Measurements from ENCODE around the gene NDC1.
"Not testable (repeated sequence)": the region's sequence is repeated elsewhere in the genome, so short reads cannot be mapped to it uniquely, and the experiment has no call there.

Gene NDC1

GRCh38 chr1:53763461-53763860 is 74.6 kb downstream of the NDC1 start:
- no peak for DNase-seq (ENCODE audit: extremely low read depth, insufficient read length)
- TF ChIP-seq CTCF (IDR thresholded peaks at IDR 0.05; ENCODE audit: insufficient read depth, low read length, poor library complexity, severe bottlenecking), result no peak
- H3K27me3 ChIP-seq (replicated peaks; ENCODE audit: control insufficient read depth, insufficient read depth, low read length), result no peaks in the 10 kb centered on the region
- no peaks in the 10 kb centered on the region for H3K36me3 ChIP-seq (ENCODE audit: control insufficient read depth, insufficient read depth, low read length)
- no peak overlapping the region for H3K4me3 ChIP-seq (replicated peaks; ENCODE audit: low read depth, low read length)

GRCh38 chr1:53760497-53760896 is 77.6 kb downstream of the NDC1 start:
- H3K4me3 ChIP-seq (replicated peaks; ENCODE audit: low read depth, low read length); DNase-seq (ENCODE audit: extremely low read depth, insufficient read length); H3K36me3 ChIP-seq (ENCODE audit: control insufficient read depth, insufficient read depth, low read length); H3K27me3 ChIP-seq (replicated peaks; ENCODE audit: control insufficient read depth, insufficient read depth, low read length): not testable (repeated sequence)

- Histone ChIP-seq H3K36me3 (ENCODE audit: control insufficient read depth, insufficient read depth, low read length) (no peaks in the 10 kb centered on the region), H3K4me3 (replicated peaks; ENCODE audit: low read depth, low read length) (no peak overlapping the region), H3K27me3 (replicated peaks; ENCODE audit: control insufficient read depth, insufficient read depth, low read length) (no peaks in the 10 kb centered on the region)
- TF ChIP-seq CTCF (IDR thresholded peaks at IDR 0.05; ENCODE audit: insufficient read depth, low read length, poor library complexity, severe bottlenecking), result no peak
- DNase-seq (ENCODE audit: extremely low read depth, insufficient read length), result no peak
These were observed 82.2 kb downstream of the NDC1 start for GRCh38 chr1:53755874-53756273.

GRCh38 chr1:53754484-53755312 is 83.4 kb downstream of the NDC1 start:
- H3K27me3 ChIP-seq (replicated peaks; ENCODE audit: control insufficient read depth, insufficient read depth, low read length), result no peaks in the 10 kb centered on the region
- TF ChIP-seq CTCF (IDR thresholded peaks at IDR 0.05; ENCODE audit: insufficient read depth, low read length, poor library complexity, severe bottlenecking), result peak; percentile 68
- no peak overlapping the region for H3K4me3 ChIP-seq (replicated peaks; ENCODE audit: low read depth, low read length)
- H3K36me3 ChIP-seq (ENCODE audit: control insufficient read depth, insufficient read depth, low read length), result no peaks in the 10 kb centered on the region
- no peak for DNase-seq (ENCODE audit: extremely low read depth, insufficient read length)

GRCh38 chr1:53752281-53752680 is 85.8 kb downstream of the NDC1 start:
- H3K4me3 ChIP-seq (replicated peaks; ENCODE audit: low read depth, low read length), result no peak overlapping the region
- no peaks in the 10 kb centered on the region for H3K36me3 ChIP-seq (ENCODE audit: control insufficient read depth, insufficient read depth, low read length)
- TF ChIP-seq CTCF (IDR thresholded peaks at IDR 0.05; ENCODE audit: insufficient read depth, low read length, poor library complexity, severe bottlenecking), result no peak
- DNase-seq (ENCODE audit: extremely low read depth, insufficient read length), result no peak
- H3K27me3 ChIP-seq (replicated peaks; ENCODE audit: control insufficient read depth, insufficient read depth, low read length), result no peaks in the 10 kb centered on the region

GRCh38 chr1:53747841-53748240 is 90.3 kb downstream of the NDC1 start:
- TF ChIP-seq CTCF (IDR thresholded peaks at IDR 0.05; ENCODE audit: insufficient read depth, low read length, poor library complexity, severe bottlenecking), result no peak

More at GRCh38 chr1:53747841-53748240, 90.3 kb downstream of the NDC1 start:
- no peaks in the 10 kb centered on the region for H3K27me3 ChIP-seq (replicated peaks; ENCODE audit: control insufficient read depth, insufficient read depth, low read length)
- H3K36me3 ChIP-seq (ENCODE audit: control insufficient read depth, insufficient read depth, low read length), result no peaks in the 10 kb centered on the region
- H3K4me3 ChIP-seq (replicated peaks; ENCODE audit: low read depth, low read length), result no peak overlapping the region
- DNase-seq (ENCODE audit: extremely low read depth, insufficient read length), result no peak
